ENCODE results near the gene CYP27C1.

DNA sequence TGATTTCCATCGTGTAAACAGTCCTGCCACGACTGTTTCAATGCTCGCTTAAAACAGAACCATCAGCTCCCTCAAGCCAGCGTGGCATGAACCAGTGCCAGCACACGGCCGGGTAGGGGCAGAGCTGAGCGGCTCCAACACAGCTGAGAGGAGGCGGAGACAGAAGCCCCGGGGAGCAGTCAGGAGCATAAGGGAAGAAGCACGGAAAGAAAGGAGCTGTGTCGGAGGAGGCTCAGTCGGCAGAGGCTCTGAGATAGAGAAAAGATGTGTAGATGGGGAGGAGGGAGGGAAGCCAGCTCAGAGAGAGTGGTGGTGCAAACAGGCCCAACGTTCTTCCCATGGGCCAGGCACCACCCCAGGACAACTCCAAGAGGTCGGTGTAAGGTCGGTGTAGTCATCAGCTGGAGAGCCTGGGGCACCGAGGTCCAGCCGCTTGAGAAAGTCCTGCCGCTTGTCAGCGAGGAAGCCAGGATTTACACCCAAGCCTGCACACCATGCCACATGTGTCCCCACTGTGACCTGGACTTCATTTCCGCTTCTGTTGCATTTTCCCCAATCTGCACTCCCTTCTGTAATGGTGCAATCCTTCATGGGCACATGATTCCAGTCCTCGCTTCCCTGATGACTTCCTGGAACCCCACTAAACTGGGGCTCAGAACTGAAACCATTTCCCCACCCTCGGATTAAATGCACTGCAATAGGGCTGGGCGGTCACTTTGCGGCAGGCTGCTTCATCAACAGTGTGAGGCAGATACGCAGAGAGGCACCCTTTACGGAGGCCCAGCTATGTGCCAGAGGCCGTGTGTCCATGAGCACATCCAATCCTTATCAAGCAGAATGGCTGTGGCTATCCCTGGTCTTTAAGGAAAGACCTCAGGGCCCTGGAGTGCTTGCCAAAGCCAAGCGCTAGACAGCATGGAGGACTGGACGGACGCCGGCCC is 43.5 kb downstream of the CYP27C1 start:
- TF ChIP-seq, protein P1, sequence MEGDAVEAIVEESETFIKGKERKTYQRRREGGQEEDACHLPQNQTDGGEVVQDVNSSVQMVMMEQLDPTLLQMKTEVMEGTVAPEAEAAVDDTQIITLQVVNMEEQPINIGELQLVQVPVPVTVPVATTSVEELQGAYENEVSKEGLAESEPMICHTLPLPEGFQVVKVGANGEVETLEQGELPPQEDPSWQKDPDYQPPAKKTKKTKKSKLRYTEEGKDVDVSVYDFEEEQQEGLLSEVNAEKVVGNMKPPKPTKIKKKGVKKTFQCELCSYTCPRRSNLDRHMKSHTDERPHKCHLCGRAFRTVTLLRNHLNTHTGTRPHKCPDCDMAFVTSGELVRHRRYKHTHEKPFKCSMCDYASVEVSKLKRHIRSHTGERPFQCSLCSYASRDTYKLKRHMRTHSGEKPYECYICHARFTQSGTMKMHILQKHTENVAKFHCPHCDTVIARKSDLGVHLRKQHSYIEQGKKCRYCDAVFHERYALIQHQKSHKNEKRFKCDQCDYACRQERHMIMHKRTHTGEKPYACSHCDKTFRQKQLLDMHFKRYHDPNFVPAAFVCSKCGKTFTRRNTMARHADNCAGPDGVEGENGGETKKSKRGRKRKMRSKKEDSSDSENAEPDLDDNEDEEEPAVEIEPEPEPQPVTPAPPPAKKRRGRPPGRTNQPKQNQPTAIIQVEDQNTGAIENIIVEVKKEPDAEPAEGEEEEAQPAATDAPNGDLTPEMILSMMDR (IDR thresholded peaks at IDR 0.05): no peak
- no peak for TF ChIP-seq POLR2A (IDR thresholded peaks at IDR 0.05)
